Fibroblast of mammary gland (primary cell): ENCODE results near the gene PCNA.
A peak's percentile ranks its signal among the peaks of the same experiment; 100 is the strongest.

ENCODE experiments used
- DNase-seq: peaks from one replicate; pipeline ENCODE4 v3.0.0-alpha.2; 2010; ENCODE audit warnings: low read depth
- H3K4me3 ChIP-seq: 2 replicates; pipeline ENCODE4 v1.5.1; 2011; ENCODE audit warnings: low read depth, mild to moderate bottlenecking, low read length, moderate library complexity; ENCODE audit not compliant: control insufficient read depth
- TF ChIP-seq, protein P1 (sequence below): conservative IDR thresholded peaks from 2 replicates; pipeline ENCODE4 v1.5.1; 2011; ENCODE audit warnings: low read depth, low read length, inconsistent platforms; ENCODE audit not compliant: control insufficient read depth, insufficient read depth

PCNA gene

GRCh38 chr20:5118220-5119142, 1.3 kb downstream of the PCNA start:
- no peak for DNase-seq
- TF ChIP-seq, protein P1, sequence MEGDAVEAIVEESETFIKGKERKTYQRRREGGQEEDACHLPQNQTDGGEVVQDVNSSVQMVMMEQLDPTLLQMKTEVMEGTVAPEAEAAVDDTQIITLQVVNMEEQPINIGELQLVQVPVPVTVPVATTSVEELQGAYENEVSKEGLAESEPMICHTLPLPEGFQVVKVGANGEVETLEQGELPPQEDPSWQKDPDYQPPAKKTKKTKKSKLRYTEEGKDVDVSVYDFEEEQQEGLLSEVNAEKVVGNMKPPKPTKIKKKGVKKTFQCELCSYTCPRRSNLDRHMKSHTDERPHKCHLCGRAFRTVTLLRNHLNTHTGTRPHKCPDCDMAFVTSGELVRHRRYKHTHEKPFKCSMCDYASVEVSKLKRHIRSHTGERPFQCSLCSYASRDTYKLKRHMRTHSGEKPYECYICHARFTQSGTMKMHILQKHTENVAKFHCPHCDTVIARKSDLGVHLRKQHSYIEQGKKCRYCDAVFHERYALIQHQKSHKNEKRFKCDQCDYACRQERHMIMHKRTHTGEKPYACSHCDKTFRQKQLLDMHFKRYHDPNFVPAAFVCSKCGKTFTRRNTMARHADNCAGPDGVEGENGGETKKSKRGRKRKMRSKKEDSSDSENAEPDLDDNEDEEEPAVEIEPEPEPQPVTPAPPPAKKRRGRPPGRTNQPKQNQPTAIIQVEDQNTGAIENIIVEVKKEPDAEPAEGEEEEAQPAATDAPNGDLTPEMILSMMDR = no peak
- peak overlapping the region; percentile 95 for H3K4me3 ChIP-seq

DNA sequence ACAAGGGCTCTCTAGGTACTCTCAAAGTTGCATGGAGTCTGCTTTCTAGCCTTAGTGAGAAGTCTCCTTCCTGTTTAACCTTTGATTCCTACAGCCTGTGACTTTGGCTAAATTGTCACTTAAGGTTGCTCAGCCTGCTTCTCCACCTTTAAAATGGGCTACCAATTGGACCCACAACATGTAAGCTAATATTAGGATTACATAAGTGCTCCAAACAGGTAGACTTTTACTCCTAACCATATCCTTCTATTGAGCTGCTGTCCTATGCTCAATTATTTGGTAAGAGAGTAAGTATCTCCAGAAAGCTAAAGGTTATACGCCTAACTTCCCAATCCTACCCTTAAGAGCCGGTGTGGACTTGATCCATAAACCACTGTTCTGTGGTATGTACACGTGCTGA, 2.9 kb downstream of the PCNA start:
- DNase-seq = no peak
- H3K4me3 ChIP-seq = no peak overlapping the region
- TF ChIP-seq, protein P1 = no peak

DNA sequence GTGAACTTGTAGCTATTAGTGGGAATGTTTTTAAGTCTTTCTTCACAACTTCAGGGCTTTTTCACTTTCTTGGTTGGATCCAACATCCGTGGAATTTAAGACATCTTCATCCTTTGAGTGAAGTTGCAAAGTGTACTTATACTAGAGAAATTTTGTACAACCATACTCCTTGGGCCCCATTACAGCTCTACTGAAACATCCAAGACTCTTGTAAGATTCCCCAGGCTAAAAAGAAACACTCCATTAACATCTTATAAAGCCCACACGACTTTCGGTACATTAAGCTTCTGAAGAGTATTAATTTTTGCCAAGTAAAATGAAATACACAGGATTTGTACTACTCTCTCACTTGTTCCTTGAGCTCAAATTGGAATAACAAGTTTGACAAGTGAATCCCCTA, 5.4 kb downstream of the PCNA start:
- TF ChIP-seq, protein P1 = no peak
- H3K4me3 ChIP-seq = no peak overlapping the region
- no peak for DNase-seq

- TF ChIP-seq, protein P1 = no peak
- H3K4me3 ChIP-seq = peak overlapping the region; percentile 83
- DNase-seq = no peak
Measured at GRCh38 chr20:5113615-5113986, 6.2 kb downstream of the PCNA start.

DNA sequence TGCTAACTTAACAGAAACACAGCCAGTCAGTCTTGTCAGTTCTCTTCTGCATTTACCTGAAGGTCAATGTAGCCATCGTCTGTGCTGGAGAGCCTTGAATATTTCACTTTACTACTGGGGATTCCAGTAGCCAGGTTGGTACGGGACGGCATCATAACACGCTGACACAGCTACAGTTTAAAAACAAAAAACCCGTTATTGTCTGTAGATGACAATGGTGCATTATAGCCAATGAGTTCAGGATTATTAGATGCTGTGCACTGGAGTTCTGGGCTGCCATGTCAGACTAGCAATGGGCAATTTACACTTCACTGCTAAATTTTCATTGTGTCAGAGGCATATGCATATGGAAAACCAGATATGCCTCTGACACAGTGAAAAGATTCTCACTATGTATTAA, 10.5 kb downstream of the PCNA start:
- TF ChIP-seq, protein P1 = no peak
- H3K4me3 ChIP-seq = no peak overlapping the region
- DNase-seq = no peak

DNA sequence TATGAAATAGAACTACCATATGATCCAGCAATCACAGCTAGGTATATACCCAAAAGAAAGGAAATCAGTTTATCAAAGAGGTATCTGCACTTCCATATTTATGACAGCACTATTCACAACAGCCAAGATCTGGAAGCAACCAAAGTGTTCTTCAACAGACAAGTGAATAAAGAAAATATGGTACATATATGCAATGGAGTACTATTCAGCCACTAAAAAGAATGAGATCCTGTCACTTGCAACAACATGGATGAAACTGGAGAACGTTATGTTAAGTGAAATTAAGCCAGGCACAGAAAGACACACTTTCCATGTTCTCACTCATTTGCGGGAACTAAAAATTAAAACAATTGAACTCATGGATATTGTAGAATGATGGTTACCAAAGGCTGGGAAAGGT, 15.3 kb downstream of the PCNA start:
- TF ChIP-seq, protein P1 = no peak
- DNase-seq = no peak
- H3K4me3 ChIP-seq = no peak overlapping the region
